ENCODE results near the gene TIMELESS.
"Not testable (repeated sequence)": the region's sequence is repeated elsewhere in the genome, so short reads cannot be mapped to it uniquely, and the experiment has no call there.

The TIMELESS gene, protein sequence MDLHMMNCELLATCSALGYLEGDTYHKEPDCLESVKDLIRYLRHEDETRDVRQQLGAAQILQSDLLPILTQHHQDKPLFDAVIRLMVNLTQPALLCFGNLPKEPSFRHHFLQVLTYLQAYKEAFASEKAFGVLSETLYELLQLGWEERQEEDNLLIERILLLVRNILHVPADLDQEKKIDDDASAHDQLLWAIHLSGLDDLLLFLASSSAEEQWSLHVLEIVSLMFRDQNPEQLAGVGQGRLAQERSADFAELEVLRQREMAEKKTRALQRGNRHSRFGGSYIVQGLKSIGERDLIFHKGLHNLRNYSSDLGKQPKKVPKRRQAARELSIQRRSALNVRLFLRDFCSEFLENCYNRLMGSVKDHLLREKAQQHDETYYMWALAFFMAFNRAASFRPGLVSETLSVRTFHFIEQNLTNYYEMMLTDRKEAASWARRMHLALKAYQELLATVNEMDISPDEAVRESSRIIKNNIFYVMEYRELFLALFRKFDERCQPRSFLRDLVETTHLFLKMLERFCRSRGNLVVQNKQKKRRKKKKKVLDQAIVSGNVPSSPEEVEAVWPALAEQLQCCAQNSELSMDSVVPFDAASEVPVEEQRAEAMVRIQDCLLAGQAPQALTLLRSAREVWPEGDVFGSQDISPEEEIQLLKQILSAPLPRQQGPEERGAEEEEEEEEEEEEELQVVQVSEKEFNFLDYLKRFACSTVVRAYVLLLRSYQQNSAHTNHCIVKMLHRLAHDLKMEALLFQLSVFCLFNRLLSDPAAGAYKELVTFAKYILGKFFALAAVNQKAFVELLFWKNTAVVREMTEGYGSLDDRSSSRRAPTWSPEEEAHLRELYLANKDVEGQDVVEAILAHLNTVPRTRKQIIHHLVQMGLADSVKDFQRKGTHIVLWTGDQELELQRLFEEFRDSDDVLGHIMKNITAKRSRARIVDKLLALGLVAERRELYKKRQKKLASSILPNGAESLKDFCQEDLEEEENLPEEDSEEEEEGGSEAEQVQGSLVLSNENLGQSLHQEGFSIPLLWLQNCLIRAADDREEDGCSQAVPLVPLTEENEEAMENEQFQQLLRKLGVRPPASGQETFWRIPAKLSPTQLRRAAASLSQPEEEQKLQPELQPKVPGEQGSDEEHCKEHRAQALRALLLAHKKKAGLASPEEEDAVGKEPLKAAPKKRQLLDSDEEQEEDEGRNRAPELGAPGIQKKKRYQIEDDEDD

DNA sequence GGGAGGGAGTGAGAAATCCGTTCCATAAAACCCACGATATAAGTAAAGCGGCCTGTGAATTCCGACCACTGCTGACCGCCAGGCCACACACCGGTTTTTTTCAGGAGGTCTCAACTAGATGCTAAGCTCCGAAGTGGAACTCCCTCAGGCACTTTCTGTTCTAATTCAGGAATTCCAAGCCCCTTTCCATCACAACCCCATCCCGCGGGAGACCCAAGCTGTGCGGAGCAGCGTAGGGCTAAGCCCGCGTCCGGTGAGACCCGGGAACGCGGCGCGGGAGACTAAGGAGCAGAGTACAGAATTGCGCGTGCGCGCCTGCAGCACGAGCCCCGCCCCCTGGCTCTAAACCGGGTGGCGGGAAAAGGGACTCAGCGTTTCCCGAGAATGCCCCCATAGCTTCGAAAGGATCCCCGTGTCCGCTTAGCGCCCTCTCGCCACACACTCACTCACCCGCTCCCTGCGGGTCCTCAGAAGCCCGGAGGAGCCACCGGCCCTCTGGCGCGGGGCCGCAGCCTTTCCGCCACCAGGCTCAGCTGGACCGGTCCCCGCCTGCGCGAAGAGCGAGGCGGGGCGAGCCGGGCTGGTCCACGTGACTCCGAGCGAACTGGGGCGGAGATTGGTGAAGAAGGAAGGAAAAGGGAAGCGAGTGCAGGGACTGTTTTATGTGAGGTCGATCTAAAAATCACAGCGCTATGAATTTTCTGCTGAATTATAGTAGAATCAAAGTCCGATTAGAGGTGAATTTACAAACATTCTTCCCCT is at the start of gene TIMELESS:
TSS of gene TIMELESS (minus strand) at position 567 of the 762 bp plus-strand sequence. CDS start 15,256 bp downstream, outside the sequence.
- peak; percentile 92 for DNase-seq

DNA sequence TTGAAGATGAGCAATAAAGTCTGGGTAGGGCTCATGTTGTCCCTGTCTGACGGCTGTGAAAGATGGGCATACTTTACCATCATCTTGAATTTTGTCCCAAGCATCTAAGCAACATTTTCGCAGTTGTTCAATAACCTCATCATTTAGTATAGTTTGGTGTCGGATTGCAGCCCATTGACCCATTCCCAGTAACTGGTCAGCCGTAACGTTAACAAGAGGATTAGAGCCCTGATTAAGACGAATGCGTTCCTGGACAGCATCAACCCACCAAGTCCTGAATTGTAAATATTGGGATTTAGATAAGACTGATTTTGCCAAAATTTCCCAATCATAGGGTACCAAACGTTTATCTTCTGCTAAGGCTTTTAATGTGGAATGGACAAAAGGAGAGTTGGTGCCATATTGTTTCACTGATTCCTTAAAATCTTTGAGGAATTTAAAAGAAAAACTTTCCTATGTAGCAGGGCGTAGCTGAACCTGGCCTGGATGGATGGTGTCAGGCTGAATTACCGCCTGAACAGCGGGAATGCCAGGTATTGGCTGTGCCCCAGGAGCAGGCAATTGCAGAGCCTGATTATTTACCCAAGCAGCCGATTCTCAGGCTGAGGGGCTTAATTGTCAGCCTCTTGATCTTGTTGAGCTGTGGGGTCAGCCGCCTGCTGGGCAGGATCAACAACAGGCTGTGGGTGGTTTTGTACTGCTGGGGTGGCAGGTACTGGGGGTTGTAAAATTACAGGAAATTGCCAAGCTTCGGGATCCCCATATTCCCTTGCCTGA is 49.1 kb upstream of the TIMELESS start:
- not testable (repeated sequence) for DNase-seq

DNA sequence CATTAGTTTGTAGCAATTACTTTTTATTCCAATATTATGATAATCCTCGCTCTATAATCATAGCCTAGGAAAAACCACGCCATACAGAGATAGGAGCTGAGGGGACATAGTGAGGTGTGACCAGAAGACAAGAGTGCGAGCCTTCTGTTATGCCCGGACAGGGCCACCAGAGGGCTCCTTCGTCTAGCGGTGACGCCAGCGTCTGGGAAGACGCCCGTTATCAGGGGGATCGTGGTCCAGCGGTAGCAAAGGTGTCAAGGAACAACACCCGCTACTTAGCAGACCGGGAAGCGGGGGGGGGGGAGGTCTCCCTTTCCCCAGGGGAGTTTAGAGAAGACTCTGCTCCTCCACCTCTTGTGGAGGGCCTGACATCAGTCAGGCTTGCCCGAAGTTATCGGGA is 47.5 kb upstream of the TIMELESS start:
- peak; percentile 13 for DNase-seq

- DNase-seq, result not testable (repeated sequence)
These were observed 45.3 kb upstream of the TIMELESS start for GRCh38 chr12:56494481-56494880.

DNA sequence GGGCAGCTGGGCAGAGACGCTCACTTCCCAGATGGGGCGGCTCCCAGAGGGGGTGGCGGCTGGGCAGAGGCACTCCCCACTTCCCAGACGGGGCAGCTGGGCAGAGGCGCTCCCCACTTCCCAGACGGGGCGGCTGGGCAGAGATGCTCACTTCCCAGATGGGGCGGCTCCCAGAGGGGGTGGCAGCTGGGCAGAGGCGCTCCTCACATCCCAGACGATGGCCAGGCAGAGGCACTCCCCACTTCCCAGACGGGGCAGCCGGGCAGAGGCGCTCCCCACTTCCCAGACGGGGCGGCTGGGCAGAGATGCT is 44.8 kb upstream of the TIMELESS start:
- DNase-seq, result not testable (repeated sequence)

- not testable (repeated sequence) for DNase-seq
These were observed 44.3 kb upstream of the TIMELESS start for GRCh38 chr12:56493409-56494105.

GRCh38 chr12:56490360-56490759 is 41.1 kb upstream of the TIMELESS start:
- no peak for DNase-seq

DNA sequence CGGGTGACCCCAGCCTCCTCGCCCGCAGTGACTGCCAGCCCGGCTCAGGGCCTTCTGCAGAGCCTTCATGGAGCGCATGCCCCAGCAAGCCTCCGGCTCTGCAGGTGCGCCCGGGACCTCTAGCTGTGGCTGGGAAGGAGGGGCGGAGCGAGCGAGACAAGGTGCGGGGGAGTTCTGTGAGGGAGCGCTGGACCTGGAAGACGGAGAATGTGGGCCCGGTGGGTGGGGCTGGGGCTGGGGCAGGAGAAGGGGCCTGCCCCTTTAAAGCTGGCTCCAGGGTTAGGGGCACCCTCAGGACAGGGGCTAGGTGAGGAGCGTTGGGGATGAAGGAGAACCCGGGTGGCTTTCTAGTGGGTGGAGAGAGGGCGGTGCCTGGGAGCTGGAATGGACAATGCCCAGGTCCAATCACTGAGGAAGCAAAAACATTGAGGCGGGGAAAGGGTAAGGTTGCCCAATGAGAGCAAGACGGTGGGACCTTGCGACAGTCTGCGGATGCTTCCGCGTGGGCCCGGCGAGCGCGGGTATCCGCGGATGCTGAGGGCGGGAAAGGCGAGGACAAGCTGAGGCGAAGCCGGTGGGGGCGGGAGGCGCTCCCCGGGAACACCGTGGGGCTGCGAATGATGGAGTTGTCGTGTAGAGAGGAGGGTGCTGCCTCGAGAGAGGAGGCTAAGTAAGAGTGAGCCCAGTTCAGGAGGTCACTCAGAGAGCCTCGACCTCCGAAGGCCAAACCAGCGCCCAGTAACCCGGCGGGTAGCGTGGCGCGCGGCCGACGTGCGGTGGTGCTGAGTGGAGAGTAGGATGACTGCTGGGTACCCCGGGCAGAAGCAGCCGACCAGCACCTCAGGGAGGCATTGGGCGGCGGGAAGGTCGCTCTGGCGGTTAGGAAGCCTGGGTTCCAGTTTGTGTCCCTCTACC is 39.1 kb upstream of the TIMELESS start, which contains the start of gene GLS2:
TSS of gene GLS2 (minus strand) at position 121 of the 915 bp plus-strand sequence. CDS start at position 78, 43 bp downstream.
- DNase-seq, result peak; percentile 93

- peak; percentile 71 for DNase-seq
These were observed 38.3 kb upstream of the TIMELESS start for GRCh38 chr12:56487448-56488040.

DNA sequence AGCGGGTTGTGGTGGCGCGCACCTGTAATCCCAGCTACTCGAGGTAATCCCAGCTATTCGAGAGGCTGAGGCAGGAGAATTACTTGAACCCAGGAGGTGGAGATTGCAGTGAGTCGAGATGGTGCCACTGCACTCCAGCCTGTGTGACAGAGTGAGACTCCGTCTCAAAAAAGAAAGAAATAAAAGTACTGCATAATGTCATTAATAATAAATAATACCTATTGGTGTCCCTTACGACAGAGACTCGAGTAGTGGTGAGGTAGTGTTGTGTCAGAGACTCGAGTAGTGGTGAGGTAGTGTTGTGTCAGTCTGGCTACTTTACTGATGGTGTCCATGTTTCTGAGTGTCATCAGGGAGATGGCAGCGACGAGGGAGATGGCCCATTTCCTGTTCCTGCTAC is 37.5 kb upstream of the TIMELESS start:
- no peak for DNase-seq

DNA sequence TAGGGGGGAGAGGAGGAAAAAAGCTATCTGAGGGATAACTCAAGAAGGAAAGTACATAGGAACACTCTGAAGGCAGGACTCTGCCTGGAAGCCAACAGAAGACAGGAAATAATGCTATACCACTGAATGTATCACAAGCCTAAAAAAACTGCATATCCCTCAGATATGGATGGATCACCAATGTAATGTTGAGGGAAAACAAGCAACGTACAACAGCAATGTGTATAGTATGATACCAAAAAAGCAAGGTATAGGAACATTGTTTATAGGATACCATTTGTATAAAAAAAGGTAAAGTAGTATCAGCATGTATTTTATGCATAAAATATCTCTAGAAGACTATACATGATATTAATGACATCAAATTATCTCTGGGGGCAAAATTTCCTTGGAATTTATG is 35.3 kb upstream of the TIMELESS start:
- DNase-seq, result no peak

- no peak for DNase-seq
These were observed 30.4 kb upstream of the TIMELESS start for GRCh38 chr12:56479625-56480024.

- no peak for DNase-seq
These were observed 28.4 kb upstream of the TIMELESS start for GRCh38 chr12:56477521-56478225.

- DNase-seq, result peak; percentile 33
These were observed 27.8 kb upstream of the TIMELESS start for GRCh38 chr12:56476972-56477432.

- DNase-seq, result no peak
These were observed 26.9 kb upstream of the TIMELESS start for GRCh38 chr12:56476143-56476542.

DNA sequence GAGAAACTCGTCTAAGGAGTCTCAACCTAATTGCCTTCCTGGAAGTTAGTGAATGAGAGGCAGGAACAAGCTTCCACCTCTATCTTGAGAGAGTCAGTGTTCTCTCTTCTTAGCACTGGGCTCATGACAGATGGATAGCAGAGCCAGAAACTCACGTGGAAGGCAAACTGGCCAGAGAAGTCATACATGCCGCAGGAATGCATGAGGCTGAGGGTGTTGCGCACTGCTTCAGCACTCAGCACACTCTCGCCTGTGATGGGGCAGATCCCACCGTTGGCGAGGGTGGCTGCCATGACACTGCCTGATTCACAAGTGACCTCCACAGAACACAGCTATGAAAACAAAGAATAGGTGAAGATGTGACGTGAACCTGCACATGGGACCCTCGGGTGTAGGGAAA is 25.2 kb upstream of the TIMELESS start:
- DNase-seq, result no peak

- DNase-seq, result no peak
These were observed 20.0 kb upstream of the TIMELESS start for GRCh38 chr12:56469007-56469930.

Data from NCI-H2171 treated with DMSO at 0.1 percent for 48 hours (cell line).